Measurements from ENCODE around the gene SMARCD2.
"Not testable (repeated sequence)": the region's sequence is repeated elsewhere in the genome, so short reads cannot be mapped to it uniquely, and the experiment has no call there.

The SMARCD2 gene

GRCh38 chr17:63842540-63843386, at the start of gene SMARCD2:
SMARCD2 (minus strand) TSS chr17:63842685; CDS start chr17:63842674, 11 bp downstream.
- DNase-seq: peak; percentile 97

GRCh38 chr17:63889026-63889848, 46.8 kb upstream of the SMARCD2 start:
- peak; percentile 56 for DNase-seq

- not testable (repeated sequence) for DNase-seq
These were observed 42.6 kb upstream of the SMARCD2 start for GRCh38 chr17:63885119-63885518.

GRCh38 chr17:63882626-63883126, 40.2 kb upstream of the SMARCD2 start:
- DNase-seq: not testable (repeated sequence)

- peak; percentile 46 for DNase-seq
These were observed 39.6 kb upstream of the SMARCD2 start, which contains the start of gene GH2 for GRCh38 chr17:63881935-63882601. GH2 (minus strand) TSS chr17:63881944; CDS start chr17:63881801, 143 bp downstream.

- DNase-seq: not testable (repeated sequence)
These were observed 38.9 kb upstream of the SMARCD2 start for GRCh38 chr17:63881337-63881736.

GRCh38 chr17:63880706-63881105, 38.2 kb upstream of the SMARCD2 start:
- no peak for DNase-seq

- DNase-seq: not testable (repeated sequence)
These were observed 35.9 kb upstream of the SMARCD2 start for GRCh38 chr17:63878413-63878812.

- DNase-seq: not testable (repeated sequence)
These were observed 32.2 kb upstream of the SMARCD2 start for GRCh38 chr17:63874693-63875092.

- not testable (repeated sequence) for DNase-seq
These were observed 31.7 kb upstream of the SMARCD2 start for GRCh38 chr17:63874061-63874626.

- not testable (repeated sequence) for DNase-seq
These were observed 31.1 kb upstream of the SMARCD2 start, which contains the start of gene CSH2 for GRCh38 chr17:63873577-63873976. CSH2 (minus strand) TSS chr17:63873677; CDS start chr17:63873614, 63 bp downstream.

GRCh38 chr17:63871646-63872365, 29.3 kb upstream of the SMARCD2 start:
- DNase-seq: not testable (repeated sequence)

GRCh38 chr17:63870292-63870665, 27.8 kb upstream of the SMARCD2 start:
- not testable (repeated sequence) for DNase-seq

GRCh38 chr17:63869491-63870291, 27.2 kb upstream of the SMARCD2 start:
- not testable (repeated sequence) for DNase-seq

- not testable (repeated sequence) for DNase-seq
These were observed 24.1 kb upstream of the SMARCD2 start for GRCh38 chr17:63866625-63867024.

GRCh38 chr17:63859257-63859656, 16.8 kb upstream of the SMARCD2 start:
- no peak for DNase-seq

- DNase-seq: not testable (repeated sequence)
These were observed 13.9 kb upstream of the SMARCD2 start for GRCh38 chr17:63856425-63856824.

GRCh38 chr17:63855185-63855584, 12.7 kb upstream of the SMARCD2 start:
- no peak for DNase-seq

- DNase-seq: no peak
These were observed 12.2 kb upstream of the SMARCD2 start for GRCh38 chr17:63854709-63855108.

GRCh38 chr17:63853260-63853659, 10.8 kb upstream of the SMARCD2 start:
- no peak for DNase-seq

- no peak for DNase-seq
These were observed 7.9 kb upstream of the SMARCD2 start for GRCh38 chr17:63850401-63850800.
